ENCODE data around the gene TMEM87A.
"Not testable (repeated sequence)": the region's sequence is repeated elsewhere in the genome, so short reads cannot be mapped to it uniquely, and the experiment has no call there.

DNA sequence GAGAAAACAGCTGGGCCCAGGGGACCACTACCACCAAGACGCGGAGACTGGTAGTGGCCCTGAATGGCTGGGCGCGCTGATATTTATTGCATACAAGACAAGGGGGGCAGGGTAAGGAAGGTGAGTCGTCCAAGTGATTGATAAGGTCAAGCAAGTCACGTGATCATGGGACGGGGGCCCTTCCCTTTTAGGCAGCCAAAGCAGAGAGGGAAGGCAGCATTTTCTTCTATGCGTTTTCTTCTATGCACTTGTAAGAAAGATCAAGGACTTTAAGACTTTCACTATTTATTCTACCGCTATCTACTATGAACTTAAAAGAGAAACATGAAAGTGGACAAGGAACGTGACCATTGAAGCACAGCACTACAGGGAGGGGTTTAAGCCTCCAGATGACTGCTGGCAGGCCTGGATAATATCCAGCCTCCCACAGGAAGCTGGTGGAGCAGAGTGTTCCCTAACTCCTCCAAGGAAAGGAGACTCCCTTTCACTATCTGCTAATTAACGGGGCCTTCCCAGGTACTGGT lies 43.1 kb upstream of the TMEM87A start:
- TF ChIP-seq, protein P1, sequence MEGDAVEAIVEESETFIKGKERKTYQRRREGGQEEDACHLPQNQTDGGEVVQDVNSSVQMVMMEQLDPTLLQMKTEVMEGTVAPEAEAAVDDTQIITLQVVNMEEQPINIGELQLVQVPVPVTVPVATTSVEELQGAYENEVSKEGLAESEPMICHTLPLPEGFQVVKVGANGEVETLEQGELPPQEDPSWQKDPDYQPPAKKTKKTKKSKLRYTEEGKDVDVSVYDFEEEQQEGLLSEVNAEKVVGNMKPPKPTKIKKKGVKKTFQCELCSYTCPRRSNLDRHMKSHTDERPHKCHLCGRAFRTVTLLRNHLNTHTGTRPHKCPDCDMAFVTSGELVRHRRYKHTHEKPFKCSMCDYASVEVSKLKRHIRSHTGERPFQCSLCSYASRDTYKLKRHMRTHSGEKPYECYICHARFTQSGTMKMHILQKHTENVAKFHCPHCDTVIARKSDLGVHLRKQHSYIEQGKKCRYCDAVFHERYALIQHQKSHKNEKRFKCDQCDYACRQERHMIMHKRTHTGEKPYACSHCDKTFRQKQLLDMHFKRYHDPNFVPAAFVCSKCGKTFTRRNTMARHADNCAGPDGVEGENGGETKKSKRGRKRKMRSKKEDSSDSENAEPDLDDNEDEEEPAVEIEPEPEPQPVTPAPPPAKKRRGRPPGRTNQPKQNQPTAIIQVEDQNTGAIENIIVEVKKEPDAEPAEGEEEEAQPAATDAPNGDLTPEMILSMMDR (IDR thresholded peaks at IDR 0.05; ENCODE audit: low read depth, low read length) = not testable (repeated sequence)
- TF ChIP-seq POLR2A (IDR thresholded peaks at IDR 0.05; ENCODE audit: extremely low read depth, insufficient read length); MYC (IDR thresholded peaks at IDR 0.05; ENCODE audit: low read depth, low read length): not testable (repeated sequence)
- TF ChIP-seq, protein P2, sequence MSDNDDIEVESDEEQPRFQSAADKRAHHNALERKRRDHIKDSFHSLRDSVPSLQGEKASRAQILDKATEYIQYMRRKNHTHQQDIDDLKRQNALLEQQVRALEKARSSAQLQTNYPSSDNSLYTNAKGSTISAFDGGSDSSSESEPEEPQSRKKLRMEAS (IDR thresholded peaks at IDR 0.05; ENCODE audit: low read depth, low read length) = not testable (repeated sequence)

Measured in NB4 (cell line).